RWPE1 (cell line): ENCODE results near the gene NEK4.

ENCODE experiments used
- CTCF ChIA-PET: fragments of 350-600 bp; sonication (Branson Sonifier 250); formaldehyde crosslinking; extraction: SDS; loops from one replicate; lab custom pipeline; 2021; lab: Yijun Ruan, JAX
- POLR2A ChIA-PET: fragments of 400-600 bp; formaldehyde crosslinking; extraction: SDS; loops from one replicate; lab custom pipeline; 2020; ENCODE audit warnings: antibody characterized with exemption; ENCODE audit not compliant: low non-redundant PET; lab: Yijun Ruan, JAX
- DNase-seq: peaks from one replicate; pipeline ENCODE4 v3.0.0; 2012; ENCODE audit warnings: low spot score
- H3K27ac ChIP-seq: fragments of 450-650 bp; 2 replicates; pipeline ENCODE4 v1.5.1; 2017
- TF ChIP-seq, protein P1 (sequence below): fragments of 450-650 bp; conservative IDR thresholded peaks from 2 replicates; pipeline ENCODE4 v1.5.1; 2017; ENCODE audit warnings: low read depth, mild to moderate bottlenecking

The NEK4 gene

DNA sequence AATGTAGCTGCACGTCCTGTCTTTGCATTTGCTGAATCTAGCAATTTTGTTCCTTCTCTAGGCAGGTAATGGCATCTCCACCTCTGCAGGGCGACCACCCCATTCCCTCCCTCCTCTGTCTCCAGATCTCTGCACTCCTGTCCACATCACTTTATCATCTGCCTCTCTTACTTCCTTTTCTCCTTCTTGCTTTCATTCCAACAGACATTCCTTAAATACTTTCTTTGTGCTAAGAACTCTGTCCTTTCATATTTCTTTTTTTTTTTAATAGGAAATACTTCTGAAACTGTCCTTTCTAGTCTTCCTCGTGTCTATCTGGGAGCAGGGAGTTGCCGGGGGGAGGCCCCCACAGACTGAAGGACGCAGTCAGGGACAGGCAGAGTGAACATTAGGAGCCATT, 31.1 kb upstream of the NEK4 start:
- ChIA-PET POLR2A (no interaction called here), CTCF (no interaction called here)
- no peak overlapping the region for H3K27ac ChIP-seq
- TF ChIP-seq, protein P1, sequence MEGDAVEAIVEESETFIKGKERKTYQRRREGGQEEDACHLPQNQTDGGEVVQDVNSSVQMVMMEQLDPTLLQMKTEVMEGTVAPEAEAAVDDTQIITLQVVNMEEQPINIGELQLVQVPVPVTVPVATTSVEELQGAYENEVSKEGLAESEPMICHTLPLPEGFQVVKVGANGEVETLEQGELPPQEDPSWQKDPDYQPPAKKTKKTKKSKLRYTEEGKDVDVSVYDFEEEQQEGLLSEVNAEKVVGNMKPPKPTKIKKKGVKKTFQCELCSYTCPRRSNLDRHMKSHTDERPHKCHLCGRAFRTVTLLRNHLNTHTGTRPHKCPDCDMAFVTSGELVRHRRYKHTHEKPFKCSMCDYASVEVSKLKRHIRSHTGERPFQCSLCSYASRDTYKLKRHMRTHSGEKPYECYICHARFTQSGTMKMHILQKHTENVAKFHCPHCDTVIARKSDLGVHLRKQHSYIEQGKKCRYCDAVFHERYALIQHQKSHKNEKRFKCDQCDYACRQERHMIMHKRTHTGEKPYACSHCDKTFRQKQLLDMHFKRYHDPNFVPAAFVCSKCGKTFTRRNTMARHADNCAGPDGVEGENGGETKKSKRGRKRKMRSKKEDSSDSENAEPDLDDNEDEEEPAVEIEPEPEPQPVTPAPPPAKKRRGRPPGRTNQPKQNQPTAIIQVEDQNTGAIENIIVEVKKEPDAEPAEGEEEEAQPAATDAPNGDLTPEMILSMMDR, result no peak
- no peak for DNase-seq

- no peak for DNase-seq
- TF ChIP-seq, protein P1, result no peak
- POLR2A ChIA-PET, result no interaction called here
- no peak overlapping the region for H3K27ac ChIP-seq
- CTCF ChIA-PET, result no interaction called here
Observed at GRCh38 chr3:52800079-52800478, 29.3 kb upstream of the NEK4 start.

- no peak overlapping the region for H3K27ac ChIP-seq
- ChIA-PET POLR2A (no interaction called here), CTCF (interaction anchor here (0.7 kb wide), 2 partner anchors 23 to 29 kb away, joined by 3 to 6 read pairs; no protein-coding TSS in a partner anchor)
- peak; percentile 72 for DNase-seq
- TF ChIP-seq, protein P1, result peak; percentile 23; the same call in 1 of the 2 replicates
Observed at GRCh38 chr3:52798978-52799476, 28.3 kb upstream of the NEK4 start.

DNA sequence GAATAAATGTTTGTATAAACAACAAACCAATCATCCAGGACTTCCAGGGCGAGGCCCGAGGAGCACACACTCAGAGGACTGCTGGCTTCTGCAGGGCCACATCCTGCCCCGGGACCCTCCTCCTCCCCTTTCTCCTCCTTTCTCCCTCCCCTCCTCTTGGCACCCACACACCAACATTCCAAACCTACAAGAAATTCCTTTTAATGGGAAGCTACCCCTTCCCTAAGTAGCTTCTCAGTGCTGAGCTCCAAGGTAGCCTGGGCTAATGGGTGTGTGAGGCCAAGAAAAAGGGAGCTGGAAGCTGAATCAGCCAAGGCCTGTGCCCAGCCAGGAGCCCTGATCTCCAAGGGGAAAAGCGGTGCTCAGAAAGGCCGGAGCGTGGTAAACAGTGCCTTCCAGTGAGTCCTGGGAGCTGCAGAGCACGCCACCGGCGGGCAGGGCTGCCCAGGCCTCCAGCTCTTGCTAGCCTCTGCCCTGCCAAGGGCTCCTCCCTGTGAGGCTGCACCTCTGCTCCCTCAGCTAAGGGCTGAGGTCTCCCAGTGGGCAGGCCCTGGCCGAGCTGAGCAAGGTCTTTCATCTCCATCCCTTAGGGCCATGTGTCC, 27.7 kb upstream of the NEK4 start:
- DNase-seq, result no peak
- peak overlapping the region; percentile 7; the same call in 1 of the 2 replicates for H3K27ac ChIP-seq
- CTCF ChIA-PET, result interaction anchor here (0.7 kb wide), 2 partner anchors 23 to 30 kb away, joined by 3 to 6 read pairs; no protein-coding TSS in a partner anchor
- TF ChIP-seq, protein P1, result no peak
- POLR2A ChIA-PET, result no interaction called here

DNA sequence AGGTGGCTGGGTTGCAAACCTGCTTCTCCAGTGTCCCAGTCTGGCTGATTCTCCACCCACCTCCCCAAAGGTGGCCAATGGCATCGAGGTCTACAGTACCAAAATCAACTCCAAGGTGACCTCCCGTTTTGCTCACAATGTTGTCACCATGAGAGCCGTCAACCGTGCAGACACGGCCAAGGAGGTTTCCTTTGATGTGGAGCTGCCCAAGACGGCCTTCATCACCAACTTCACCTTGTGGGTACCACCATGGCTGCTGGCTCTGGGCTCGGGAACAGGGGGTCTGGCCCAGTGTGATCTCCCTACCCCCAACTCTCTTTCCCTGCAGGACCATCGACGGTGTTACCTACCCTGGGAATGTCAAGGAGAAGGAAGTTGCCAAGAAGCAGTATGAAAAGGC, 25.7 kb upstream of the NEK4 start:
- DNase-seq, result no peak
- CTCF ChIA-PET, result interaction anchor here (0.7 kb wide), 1 partner anchor 214 kb away, joined by 3 read pairs; no protein-coding TSS in a partner anchor
- no peak overlapping the region for H3K27ac ChIP-seq
- TF ChIP-seq, protein P1, result no peak
- POLR2A ChIA-PET, result no interaction called here

DNA sequence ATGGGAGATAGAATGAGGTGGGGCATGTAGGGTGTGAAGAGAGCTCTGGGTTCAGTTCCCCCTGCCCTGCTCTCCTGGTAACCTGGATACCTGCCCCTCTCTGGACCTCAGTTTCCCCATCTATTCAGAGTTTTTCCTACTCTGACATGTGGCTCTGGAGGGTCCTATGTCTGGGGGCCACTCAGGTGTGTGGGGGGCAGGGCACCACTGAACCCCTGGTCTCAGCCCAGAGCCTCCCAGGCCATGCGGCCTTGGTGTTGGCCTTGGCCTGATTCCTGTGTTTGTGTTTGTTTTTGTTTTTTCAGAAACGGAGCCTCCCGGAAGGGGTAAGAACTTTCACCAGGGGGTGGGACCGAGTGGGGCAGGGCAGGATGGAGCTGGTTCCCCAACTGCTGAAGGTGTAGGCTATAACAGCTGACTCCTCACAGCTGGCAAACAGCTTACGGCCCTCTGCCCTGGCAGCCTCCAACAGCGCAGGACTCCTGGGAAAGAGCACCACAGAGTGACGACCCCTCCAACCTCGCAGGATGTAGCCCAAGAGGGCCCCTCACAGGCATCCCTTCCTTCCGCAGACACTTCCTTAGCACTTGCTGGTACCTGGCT, 24.7 kb upstream of the NEK4 start:
- ChIA-PET POLR2A (interaction anchor here (0.6 kb wide), 1 partner anchor 251 kb away, joined by 4 read pairs; the partner anchor contains the start of gene SFMBT1), CTCF (interaction anchor here (0.7 kb wide), 1 partner anchor 215 kb away, joined by 3 read pairs; no protein-coding TSS in a partner anchor)
- no peak for DNase-seq
- TF ChIP-seq, protein P1, result no peak
- no peak overlapping the region for H3K27ac ChIP-seq
